ENCODE results near the gene PPEF1.
"Not testable (repeated sequence)": the region's sequence is repeated elsewhere in the genome, so short reads cannot be mapped to it uniquely, and the experiment has no call there.

The PPEF1 gene

GRCh38 chrX:18755651-18756050, 48.2 kb downstream of the PPEF1 start:
- ChIA-PET POLR2A (ENCODE audit: low non-redundant PET) (no interaction called here), CTCF (interaction anchor here (0.7 kb wide), 1 partner anchor 1257 kb away, joined by 4 read pairs; no protein-coding TSS in a partner anchor)
- no peak for DNase-seq (ENCODE audit: low spot score)
- no peak overlapping the region for H3K27ac ChIP-seq
- no peak for TF ChIP-seq CTCF (conservative IDR thresholded peaks at IDR 0.05; ENCODE audit: low read depth)

- TF ChIP-seq CTCF (conservative IDR thresholded peaks at IDR 0.05; ENCODE audit: low read depth) = no peak
- H3K27ac ChIP-seq = no peak overlapping the region
- CTCF ChIA-PET = no interaction called here
- DNase-seq (ENCODE audit: low spot score) = no peak
- POLR2A ChIA-PET (ENCODE audit: low non-redundant PET) = no interaction called here
Measured at GRCh38 chrX:18757956-18758932, 50.8 kb downstream of the PPEF1 start.

GRCh38 chrX:18761750-18762149, 54.3 kb downstream of the PPEF1 start:
- CTCF ChIA-PET = no interaction called here
- no peak for TF ChIP-seq CTCF (conservative IDR thresholded peaks at IDR 0.05; ENCODE audit: low read depth)
- POLR2A ChIA-PET (ENCODE audit: low non-redundant PET) = no interaction called here
- DNase-seq (ENCODE audit: low spot score) = no peak
- no peak overlapping the region for H3K27ac ChIP-seq

GRCh38 chrX:18763106-18763505, 55.7 kb downstream of the PPEF1 start:
- POLR2A ChIA-PET (ENCODE audit: low non-redundant PET); H3K27ac ChIP-seq; CTCF ChIA-PET; DNase-seq (ENCODE audit: low spot score): not testable (repeated sequence)

- no peak for DNase-seq (ENCODE audit: low spot score)
- CTCF ChIA-PET = interaction anchor here (0.7 kb wide), 1 partner anchor 22 kb away, joined by 8 read pairs; no protein-coding TSS in a partner anchor
- POLR2A ChIA-PET (ENCODE audit: low non-redundant PET) = no interaction called here
- no peak overlapping the region for H3K27ac ChIP-seq
- TF ChIP-seq CTCF (conservative IDR thresholded peaks at IDR 0.05; ENCODE audit: low read depth) = no peak
Measured at GRCh38 chrX:18769364-18769763, 61.9 kb downstream of the PPEF1 start.

GRCh38 chrX:18769812-18770573, 62.5 kb downstream of the PPEF1 start:
- DNase-seq (ENCODE audit: low spot score) = no peak
- no peak overlapping the region for H3K27ac ChIP-seq
- ChIA-PET POLR2A (ENCODE audit: low non-redundant PET) (no interaction called here), CTCF (interaction anchor here (0.7 kb wide), 1 partner anchor 23 kb away, joined by 8 read pairs; no protein-coding TSS in a partner anchor)
- TF ChIP-seq CTCF (conservative IDR thresholded peaks at IDR 0.05; ENCODE audit: low read depth) = no peak
